ENCODE measurements around the gene PTBP3. TPM values are rescaled to one million over a fixed set of nuclear protein-coding genes. Genes with fewer than 3 reads are reported as not detected.

The PTBP3 gene
- polyA plus RNA-seq, 1 of the 3 experiments (the other 2 are of a cell fraction) = 6.1 TPM

DNA sequence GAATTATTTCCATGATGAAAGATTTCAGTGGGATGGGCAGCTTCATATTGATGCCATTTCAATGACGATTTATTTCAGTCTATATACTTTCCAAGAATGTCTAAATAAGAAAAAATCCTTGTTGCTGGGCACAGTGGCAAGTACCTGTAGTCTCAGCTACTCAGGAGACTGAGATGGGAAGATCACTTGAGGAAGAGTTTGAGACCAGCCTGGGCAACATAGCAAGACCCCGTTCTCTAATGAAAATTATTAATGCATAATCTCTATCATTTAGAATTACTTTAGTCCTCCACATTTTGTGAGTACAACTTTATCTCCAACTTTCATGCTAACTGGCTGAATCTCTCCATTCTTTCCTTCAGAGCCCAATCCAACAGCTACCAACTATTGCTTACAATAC is 52.5 kb downstream of the PTBP3 start:
- CTCF ChIA-PET = interaction anchor here (1.2 to 1.5 kb wide), 2 partner anchors 9 to 53 kb away, joined by 3 to 4 read pairs; partner anchors contain the start of gene PTBP3
- Histone ChIP-seq H4K20me1 (ENCODE audit: insufficient read depth) (peaks cover 4% of the 10 kb centered on the region; the same call in 1 of the 2 replicates), H3K4me2 (no peak overlapping the region), H3K9ac (no peak overlapping the region), H2AFZ (ENCODE audit: low read depth) (no peak overlapping the region), H3K4me3 (ENCODE audit: low read depth in 2 of 2, low read length in 1 of 2) (no peak overlapping the region), H3F3A (replicated peaks; ENCODE audit: insufficient read depth) (no peaks in the 10 kb centered on the region), H3K27me3 (ENCODE audit: insufficient read depth) (no peaks in the 10 kb centered on the region), H3K9me2 (no peaks in the 10 kb centered on the region), H3K79me2 (ENCODE audit: insufficient read depth) (peaks cover 60% of the 10 kb centered on the region), H3K4me1 (ENCODE audit: control insufficient read depth in 1 of 2, insufficient read depth in 2 of 2, low read depth in 1 of 2, low read length in 1 of 2) (no peaks in the 10 kb centered on the region), H3K27ac (ENCODE audit: low read depth in 2 of 2, low read length in 1 of 2) (no peak overlapping the region), H3K36me3 (replicated peaks in 1 of 2; ENCODE audit: control insufficient read depth in 1 of 2, insufficient read depth in 2 of 2, low read length in 1 of 2) (peaks cover 0 to 20% of the 10 kb centered on the region in 2 experiments), H3K9me3 (no peaks in the 10 kb centered on the region)
- POLR2A ChIA-PET = no interaction called here
- 93% methylated on average over 2 of the region's 2 CpGs for WGBS (ENCODE audit: low lambda C conversion rate)
- TF ChIP-seq TAF1 (IDR thresholded peaks at IDR 0.05; ENCODE audit: borderline replicate concordance, low read depth, low read length) = no peak
- TF ChIP-seq MXI1 (IDR thresholded peaks at IDR 0.05; ENCODE audit: low read depth, low read length) = no peak
- no peak for TF ChIP-seq SIN3A (IDR thresholded peaks at IDR 0.05; ENCODE audit: borderline replicate concordance, low read depth, low read length)
- no peak for TF ChIP-seq RXRA (IDR thresholded peaks at IDR 0.05; ENCODE audit: borderline replicate concordance, low read depth)
- no peak for TF ChIP-seq GABPA (IDR thresholded peaks at IDR 0.05; ENCODE audit: low read depth)
- TF ChIP-seq NRF1 (IDR thresholded peaks at IDR 0.05; ENCODE audit: low read depth, low read length) = no peak
- TF ChIP-seq, protein P1, sequence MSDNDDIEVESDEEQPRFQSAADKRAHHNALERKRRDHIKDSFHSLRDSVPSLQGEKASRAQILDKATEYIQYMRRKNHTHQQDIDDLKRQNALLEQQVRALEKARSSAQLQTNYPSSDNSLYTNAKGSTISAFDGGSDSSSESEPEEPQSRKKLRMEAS (IDR thresholded peaks at IDR 0.05; ENCODE audit: low read depth) = no peak
- no peak for TF ChIP-seq TEAD4 (IDR thresholded peaks at IDR 0.05; ENCODE audit: borderline replicate concordance, insufficient read depth)
- no peak for TF ChIP-seq FOSL2 (IDR thresholded peaks at IDR 0.05; ENCODE audit: borderline replicate concordance, low read depth)
- no peak for TF ChIP-seq USF2 (IDR thresholded peaks at IDR 0.05; ENCODE audit: borderline replicate concordance, low read depth, low read length)
- no peak for TF ChIP-seq CHD2 (IDR thresholded peaks at IDR 0.05; ENCODE audit: low read length, partially characterized antibody)
- DNase-seq = no peak

DNA sequence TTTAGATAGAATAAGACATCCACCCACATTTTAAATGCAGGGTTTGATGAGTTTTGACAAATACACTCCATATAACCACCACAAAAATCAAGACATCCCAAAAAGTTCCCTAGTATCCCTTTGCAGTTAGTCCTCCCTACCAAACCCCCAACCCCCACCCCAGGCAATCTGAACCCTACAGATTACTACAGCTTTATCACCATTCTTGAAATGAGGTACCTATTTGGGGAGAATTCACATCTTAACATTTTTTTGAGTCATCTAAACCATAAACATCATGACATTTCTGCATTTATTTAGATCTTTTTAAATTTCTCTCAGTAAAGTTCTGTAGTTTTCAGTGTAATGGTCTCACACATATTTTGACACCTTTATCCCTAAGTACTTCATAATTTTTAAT is 53.9 kb downstream of the PTBP3 start:
- TF ChIP-seq SMC3 (IDR thresholded peaks at IDR 0.05; ENCODE audit: low read depth, low read length) = no peak
- TF ChIP-seq, protein P1 (IDR thresholded peaks at IDR 0.05; ENCODE audit: low read depth) = no peak
- TF ChIP-seq ELF1 (IDR thresholded peaks at IDR 0.05) = no peak
- no peak for TF ChIP-seq NFIC (IDR thresholded peaks at IDR 0.05; ENCODE audit: borderline replicate concordance)
- TF ChIP-seq, protein P2, sequence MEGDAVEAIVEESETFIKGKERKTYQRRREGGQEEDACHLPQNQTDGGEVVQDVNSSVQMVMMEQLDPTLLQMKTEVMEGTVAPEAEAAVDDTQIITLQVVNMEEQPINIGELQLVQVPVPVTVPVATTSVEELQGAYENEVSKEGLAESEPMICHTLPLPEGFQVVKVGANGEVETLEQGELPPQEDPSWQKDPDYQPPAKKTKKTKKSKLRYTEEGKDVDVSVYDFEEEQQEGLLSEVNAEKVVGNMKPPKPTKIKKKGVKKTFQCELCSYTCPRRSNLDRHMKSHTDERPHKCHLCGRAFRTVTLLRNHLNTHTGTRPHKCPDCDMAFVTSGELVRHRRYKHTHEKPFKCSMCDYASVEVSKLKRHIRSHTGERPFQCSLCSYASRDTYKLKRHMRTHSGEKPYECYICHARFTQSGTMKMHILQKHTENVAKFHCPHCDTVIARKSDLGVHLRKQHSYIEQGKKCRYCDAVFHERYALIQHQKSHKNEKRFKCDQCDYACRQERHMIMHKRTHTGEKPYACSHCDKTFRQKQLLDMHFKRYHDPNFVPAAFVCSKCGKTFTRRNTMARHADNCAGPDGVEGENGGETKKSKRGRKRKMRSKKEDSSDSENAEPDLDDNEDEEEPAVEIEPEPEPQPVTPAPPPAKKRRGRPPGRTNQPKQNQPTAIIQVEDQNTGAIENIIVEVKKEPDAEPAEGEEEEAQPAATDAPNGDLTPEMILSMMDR (IDR thresholded peaks at IDR 0.05) = no peak
- no peak for TF ChIP-seq GABPA (IDR thresholded peaks at IDR 0.05; ENCODE audit: low read depth)
- TF ChIP-seq EZH2phosphoT487 (IDR thresholded peaks at IDR 0.05; ENCODE audit: borderline replicate concordance, low read depth) = no peak
- TF ChIP-seq RCOR1 (IDR thresholded peaks at IDR 0.05; ENCODE audit: low read length) = no peak
- no peak for TF ChIP-seq FOXJ3 (CRISPR knock-in tag; IDR thresholded peaks at IDR 0.05)
- TF ChIP-seq TEAD4 (IDR thresholded peaks at IDR 0.05; ENCODE audit: borderline replicate concordance, insufficient read depth) = no peak
- no peak for TF ChIP-seq TCF12 (IDR thresholded peaks at IDR 0.05)
- no peak for TF ChIP-seq RXRA (IDR thresholded peaks at IDR 0.05; ENCODE audit: borderline replicate concordance, low read depth)
- no peak for TF ChIP-seq JUND (IDR thresholded peaks at IDR 0.05)
- no peak for TF ChIP-seq MXI1 (IDR thresholded peaks at IDR 0.05; ENCODE audit: low read depth, low read length)
- TF ChIP-seq TAF1 (IDR thresholded peaks at IDR 0.05; ENCODE audit: borderline replicate concordance, low read depth, low read length) = no peak
- no peaks in the 10 kb centered on the region for H3F3A ChIP-seq (replicated peaks; ENCODE audit: insufficient read depth)
- no peaks in the 10 kb centered on the region for H3K9me2 ChIP-seq
- no peaks in the 10 kb centered on the region; a peak in 1 of 4 replicates for H3K4me1 ChIP-seq (ENCODE audit: control insufficient read depth in 1 of 2, insufficient read depth in 2 of 2, low read depth in 1 of 2, low read length in 1 of 2)
- no peak overlapping the region for H3K27ac ChIP-seq (ENCODE audit: low read depth in 2 of 2, low read length in 1 of 2)
- no peak overlapping the region for H2AFZ ChIP-seq (ENCODE audit: low read depth)
- peaks cover 63% of the 10 kb centered on the region for H3K79me2 ChIP-seq (ENCODE audit: insufficient read depth)
- H4K20me1 ChIP-seq (ENCODE audit: insufficient read depth) = peaks cover 4% of the 10 kb centered on the region; the same call in 1 of the 2 replicates
- CTCF ChIA-PET = no interaction called here
- H3K9ac ChIP-seq = no peak overlapping the region
- H3K9me3 ChIP-seq = no peaks in the 10 kb centered on the region
- no peak overlapping the region for H3K4me2 ChIP-seq
- POLR2A ChIA-PET = no interaction called here
- no peaks in the 10 kb centered on the region for H3K27me3 ChIP-seq (ENCODE audit: insufficient read depth)
- no peak overlapping the region for H3K4me3 ChIP-seq (ENCODE audit: low read depth in 2 of 2, low read length in 1 of 2)
- no peak for DNase-seq
- H3K36me3 ChIP-seq (replicated peaks in 1 of 2; ENCODE audit: control insufficient read depth in 1 of 2, insufficient read depth in 2 of 2, low read length in 1 of 2) = peaks cover 0 to 22% of the 10 kb centered on the region in 2 experiments
